ENCODE measurements around the gene ARHGAP28.
"Not testable (repeated sequence)": the region's sequence is repeated elsewhere in the genome, so short reads cannot be mapped to it uniquely, and the experiment has no call there.

The ARHGAP28 gene

GRCh38 chr18:6796511-6796910 is 67.0 kb downstream of the ARHGAP28 start:
- TF ChIP-seq CTCF (IDR thresholded peaks at IDR 0.05; ENCODE audit: insufficient read depth, low read depth, low read length, missing control alignments): no peak
- no peak overlapping the region for H3K4me3 ChIP-seq (ENCODE audit: low read depth, low read length)
- no peak for DNase-seq (ENCODE audit: low read depth)

- TF ChIP-seq CTCF (IDR thresholded peaks at IDR 0.05; ENCODE audit: insufficient read depth, low read depth, low read length, missing control alignments): no peak
- no peak overlapping the region for H3K4me3 ChIP-seq (ENCODE audit: low read depth, low read length)
- no peak for DNase-seq (ENCODE audit: low read depth)
Observed at GRCh38 chr18:6797171-6797570, 67.7 kb downstream of the ARHGAP28 start.

DNA sequence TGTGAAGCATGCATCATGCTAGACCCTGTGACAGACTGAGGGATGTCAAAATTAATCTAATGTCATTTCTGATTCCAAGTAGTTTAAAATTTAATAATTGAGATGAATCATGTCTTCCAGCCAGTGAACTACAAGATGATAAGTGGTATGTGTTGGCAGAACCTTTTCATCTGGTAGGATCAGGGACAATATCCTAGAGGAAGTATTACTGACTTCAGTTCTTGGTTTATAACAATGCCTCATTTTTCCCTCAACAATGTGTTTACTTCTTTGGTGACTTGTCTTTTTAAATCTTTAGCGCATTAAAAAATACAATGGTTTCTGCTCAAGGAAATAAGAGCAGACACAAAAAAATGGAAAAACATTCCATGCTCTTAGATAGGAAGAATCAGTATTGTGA is 69.4 kb downstream of the ARHGAP28 start:
- H3K4me3 ChIP-seq (ENCODE audit: low read depth, low read length): no peak overlapping the region
- no peak for TF ChIP-seq CTCF (IDR thresholded peaks at IDR 0.05; ENCODE audit: insufficient read depth, low read depth, low read length, missing control alignments)
- no peak for DNase-seq (ENCODE audit: low read depth)

GRCh38 chr18:6800309-6800708 is 70.8 kb downstream of the ARHGAP28 start:
- DNase-seq (ENCODE audit: low read depth); H3K4me3 ChIP-seq (ENCODE audit: low read depth, low read length): not testable (repeated sequence)

DNA sequence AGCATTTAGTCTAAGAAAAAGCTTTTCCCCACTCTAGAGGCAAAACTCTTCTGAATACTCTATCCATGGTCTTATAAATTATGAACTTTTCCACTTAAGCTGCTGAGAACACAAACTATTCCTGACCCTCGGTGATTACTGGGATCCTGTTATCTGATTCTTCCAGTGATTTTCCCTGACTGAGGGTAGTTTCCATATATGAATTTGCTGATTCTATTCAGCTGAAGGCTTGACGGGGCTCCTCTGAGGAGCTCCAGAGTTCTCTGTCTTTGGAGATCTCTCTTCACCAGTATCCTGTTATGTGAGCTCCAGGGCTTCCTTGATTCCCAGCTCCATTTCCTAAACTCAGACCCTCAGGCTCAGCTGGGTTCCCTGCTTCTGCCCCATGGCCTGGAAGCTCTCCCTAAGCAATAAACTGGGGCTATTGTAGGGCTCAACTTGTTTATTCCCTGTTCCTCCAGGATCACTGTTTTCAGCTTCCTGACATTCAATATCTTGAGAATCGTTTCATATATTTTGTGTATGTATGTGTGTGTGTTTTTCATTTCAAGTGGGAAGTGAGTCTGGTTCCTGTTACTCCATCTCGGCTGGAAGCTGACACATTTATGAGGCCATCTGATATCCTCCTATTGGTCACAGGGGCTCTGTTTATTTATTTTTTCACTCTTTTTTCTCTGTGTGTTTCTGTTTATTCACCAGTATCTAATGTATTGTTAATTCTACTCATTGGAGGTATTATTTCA is 78.2 kb downstream of the ARHGAP28 start:
- no peak for TF ChIP-seq CTCF (IDR thresholded peaks at IDR 0.05; ENCODE audit: insufficient read depth, low read depth, low read length, missing control alignments)
- no peak for DNase-seq (ENCODE audit: low read depth)
- no peak overlapping the region for H3K4me3 ChIP-seq (ENCODE audit: low read depth, low read length)

DNA sequence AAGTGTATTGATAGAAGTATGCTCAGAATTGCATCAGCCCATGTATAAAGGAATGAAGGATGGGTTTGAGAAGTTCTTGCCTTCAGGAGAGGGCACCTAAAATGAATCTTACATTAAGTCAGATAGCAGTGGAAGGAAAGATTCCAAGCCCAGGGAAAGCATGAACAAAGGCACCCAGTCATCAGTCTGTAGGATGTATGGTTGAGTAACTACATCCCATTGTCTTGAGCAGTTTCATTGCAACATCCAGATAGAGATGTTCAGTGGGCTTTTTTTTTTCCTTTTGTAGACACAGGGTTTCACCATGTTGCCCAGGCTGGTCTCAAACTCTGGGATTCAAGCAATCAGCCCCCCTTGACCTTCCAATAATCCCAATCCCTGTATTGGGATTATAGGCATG is 80.7 kb downstream of the ARHGAP28 start:
- no peak for DNase-seq (ENCODE audit: low read depth)
- no peak for TF ChIP-seq CTCF (IDR thresholded peaks at IDR 0.05; ENCODE audit: insufficient read depth, low read depth, low read length, missing control alignments)
- H3K4me3 ChIP-seq (ENCODE audit: low read depth, low read length): no peak overlapping the region

DNA sequence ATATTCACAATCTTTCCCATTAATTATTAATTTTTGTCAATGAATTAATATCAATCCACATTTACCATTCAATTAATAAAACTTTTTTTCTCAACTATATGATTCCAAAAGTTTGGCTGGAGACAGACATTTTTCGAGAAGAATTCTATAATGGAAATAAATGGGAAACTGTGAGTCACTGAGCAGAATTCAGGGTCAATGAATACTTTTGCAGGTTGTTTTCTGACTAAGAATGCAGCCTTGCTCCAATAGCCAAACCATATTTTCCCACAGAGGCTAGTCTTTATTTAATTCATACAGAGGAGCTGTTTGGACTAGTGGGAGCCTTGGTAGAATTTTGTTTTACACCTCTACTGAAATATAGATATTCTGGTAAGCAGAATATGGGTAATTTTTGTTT is 82.3 kb downstream of the ARHGAP28 start:
- H3K4me3 ChIP-seq (ENCODE audit: low read depth, low read length): no peak overlapping the region
- DNase-seq (ENCODE audit: low read depth): no peak
- no peak for TF ChIP-seq CTCF (IDR thresholded peaks at IDR 0.05; ENCODE audit: insufficient read depth, low read depth, low read length, missing control alignments)
